GM12874 (cell line): ENCODE measurements around the gene CTTNBP2NL.

ENCODE experiments used
- TF ChIP-seq, protein P1 (sequence below): IDR thresholded peaks from 2 replicates; pipeline ENCODE4 v1.5.1; 2011; ENCODE audit warnings: low read depth, mild to moderate bottlenecking, control low read depth, low read length, moderate library complexity; ENCODE audit not compliant: insufficient read depth

The CTTNBP2NL gene

DNA sequence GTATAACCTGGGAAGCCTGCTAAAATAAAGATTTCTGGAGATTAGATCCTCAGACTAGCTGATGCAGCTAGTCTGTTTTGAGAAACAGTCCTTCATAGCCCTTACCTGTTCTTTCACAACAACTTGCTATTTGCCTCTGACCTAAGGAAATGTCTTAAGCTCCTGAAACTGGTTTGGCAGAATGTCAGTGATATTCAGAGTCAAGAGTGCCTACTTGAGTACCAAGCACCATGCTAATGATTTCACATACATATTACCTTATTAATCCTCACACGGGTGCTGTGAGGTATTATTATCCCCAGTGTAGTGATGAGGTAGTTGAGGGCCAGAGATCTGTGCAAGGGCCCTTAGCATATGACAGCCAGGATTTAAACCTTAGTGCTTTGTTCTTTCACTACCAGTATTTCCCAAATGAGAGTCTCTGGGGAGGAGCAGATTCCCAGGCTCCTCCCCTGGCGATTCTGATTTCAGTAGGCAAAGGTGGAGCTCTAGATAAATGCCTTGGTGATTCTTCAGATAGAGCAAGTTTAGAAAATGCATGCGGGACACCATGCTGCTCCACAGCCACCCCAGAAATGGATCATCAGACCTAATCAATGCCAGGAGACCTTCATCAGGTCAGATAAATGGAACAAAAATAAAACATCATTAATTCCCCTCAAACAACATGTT lies 65.3 kb downstream of the CTTNBP2NL start:
- TF ChIP-seq, protein P1, sequence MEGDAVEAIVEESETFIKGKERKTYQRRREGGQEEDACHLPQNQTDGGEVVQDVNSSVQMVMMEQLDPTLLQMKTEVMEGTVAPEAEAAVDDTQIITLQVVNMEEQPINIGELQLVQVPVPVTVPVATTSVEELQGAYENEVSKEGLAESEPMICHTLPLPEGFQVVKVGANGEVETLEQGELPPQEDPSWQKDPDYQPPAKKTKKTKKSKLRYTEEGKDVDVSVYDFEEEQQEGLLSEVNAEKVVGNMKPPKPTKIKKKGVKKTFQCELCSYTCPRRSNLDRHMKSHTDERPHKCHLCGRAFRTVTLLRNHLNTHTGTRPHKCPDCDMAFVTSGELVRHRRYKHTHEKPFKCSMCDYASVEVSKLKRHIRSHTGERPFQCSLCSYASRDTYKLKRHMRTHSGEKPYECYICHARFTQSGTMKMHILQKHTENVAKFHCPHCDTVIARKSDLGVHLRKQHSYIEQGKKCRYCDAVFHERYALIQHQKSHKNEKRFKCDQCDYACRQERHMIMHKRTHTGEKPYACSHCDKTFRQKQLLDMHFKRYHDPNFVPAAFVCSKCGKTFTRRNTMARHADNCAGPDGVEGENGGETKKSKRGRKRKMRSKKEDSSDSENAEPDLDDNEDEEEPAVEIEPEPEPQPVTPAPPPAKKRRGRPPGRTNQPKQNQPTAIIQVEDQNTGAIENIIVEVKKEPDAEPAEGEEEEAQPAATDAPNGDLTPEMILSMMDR, result no peak

DNA sequence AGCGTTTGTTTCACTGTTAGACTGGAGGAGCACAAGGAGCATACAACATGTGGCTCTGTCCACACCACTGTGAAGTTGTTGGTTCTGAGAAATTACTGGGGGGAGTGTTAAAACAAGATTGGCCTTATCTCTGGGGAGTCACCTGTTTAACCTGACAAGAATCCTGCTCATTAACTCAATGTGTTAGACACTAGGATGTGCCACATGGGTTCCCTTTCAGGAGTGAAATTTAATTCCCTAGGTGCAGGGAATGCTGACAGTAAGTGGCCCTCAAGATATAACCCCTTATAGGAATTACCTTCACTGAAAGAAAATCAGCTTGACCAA lies 66.9 kb downstream of the CTTNBP2NL start:
- TF ChIP-seq, protein P1, result no peak

DNA sequence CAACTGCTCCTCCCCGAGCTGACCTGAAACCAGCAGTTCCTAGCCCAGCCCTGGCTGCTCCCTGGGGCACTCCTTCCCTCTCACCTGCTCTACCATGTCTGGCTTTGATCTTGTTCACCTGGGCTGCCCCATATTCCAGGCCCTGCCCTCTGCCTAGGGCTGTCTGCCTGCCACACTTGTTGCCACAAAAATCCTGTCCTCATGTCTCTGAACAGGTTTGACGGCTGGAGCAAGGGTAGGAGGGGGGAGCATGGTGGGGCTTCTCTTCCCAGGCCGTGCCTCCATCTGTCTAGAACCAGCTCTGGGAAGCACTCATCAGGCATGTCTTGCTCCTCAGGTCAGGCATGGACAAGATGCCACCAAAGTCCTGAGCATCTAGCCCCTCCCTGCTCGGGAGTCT lies 68.5 kb downstream of the CTTNBP2NL start:
- TF ChIP-seq, protein P1, result no peak

DNA sequence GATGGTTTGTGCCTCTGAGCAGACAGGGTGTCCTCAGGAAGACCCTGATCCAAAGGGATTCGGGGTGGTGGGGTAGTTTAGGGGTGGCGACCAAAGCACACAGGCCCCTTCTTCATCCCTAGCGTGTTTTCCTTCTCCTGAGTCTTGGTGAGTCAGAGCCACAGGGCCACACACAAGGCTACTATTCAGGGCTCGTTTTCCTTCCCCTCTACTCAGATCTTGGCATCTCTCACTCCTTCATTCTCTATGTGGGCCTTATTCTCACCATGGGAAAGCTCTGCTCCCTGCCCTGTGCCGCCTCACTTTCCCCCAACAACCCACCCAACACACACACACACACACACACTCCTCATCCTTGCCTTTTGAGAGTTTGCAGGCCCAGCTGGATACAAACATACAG lies 69.1 kb downstream of the CTTNBP2NL start:
- TF ChIP-seq, protein P1, result no peak

DNA sequence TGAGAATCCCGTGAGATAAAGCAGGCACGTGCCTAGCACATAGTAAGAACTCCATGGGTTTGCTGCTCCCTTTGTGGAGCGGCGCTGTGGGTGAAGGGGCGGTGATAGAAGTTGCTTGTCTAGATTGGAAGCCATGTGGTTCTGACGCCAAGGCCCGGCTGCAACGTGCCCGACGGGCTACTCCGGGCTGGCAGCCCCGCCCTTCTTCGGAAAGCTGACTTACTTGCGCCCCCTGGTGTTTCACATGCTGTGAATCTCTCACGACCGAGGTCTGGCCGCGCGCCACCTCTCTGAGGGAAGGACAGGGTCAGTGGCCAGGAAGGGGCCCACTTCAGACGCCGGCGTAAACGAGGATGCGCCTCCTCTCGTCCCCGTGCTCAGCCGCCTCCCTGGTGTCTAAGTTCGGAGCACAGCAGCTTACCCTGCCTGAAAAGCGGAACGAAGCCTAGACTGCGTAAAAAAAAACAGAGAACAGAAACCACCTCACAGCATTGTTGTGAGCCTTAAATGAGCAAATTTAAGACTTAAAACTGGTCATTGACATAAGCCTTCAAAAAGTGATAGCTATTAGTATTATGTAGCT lies 70.2 kb downstream of the CTTNBP2NL start:
- TF ChIP-seq, protein P1, result peak; percentile 74

DNA sequence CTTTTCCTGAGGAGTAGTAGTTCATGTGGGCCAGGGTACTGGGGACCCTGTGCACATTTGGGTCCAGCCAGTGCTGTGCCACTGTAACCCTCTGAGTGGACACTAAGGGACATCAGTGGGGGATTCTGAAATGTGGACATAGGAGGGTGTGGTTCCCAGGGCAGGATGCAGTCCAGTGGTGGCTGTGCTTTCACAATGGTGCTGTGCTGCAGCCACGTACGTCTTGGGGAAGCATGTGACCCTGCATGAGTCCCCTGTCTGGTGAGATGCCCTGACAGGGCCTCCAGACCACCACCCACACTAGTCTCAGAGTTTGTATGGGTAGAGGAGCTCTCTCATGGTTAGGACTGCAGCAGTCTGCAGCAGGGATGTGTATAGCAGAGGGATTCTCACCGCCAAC lies 75.0 kb downstream of the CTTNBP2NL start:
- TF ChIP-seq, protein P1, result no peak

DNA sequence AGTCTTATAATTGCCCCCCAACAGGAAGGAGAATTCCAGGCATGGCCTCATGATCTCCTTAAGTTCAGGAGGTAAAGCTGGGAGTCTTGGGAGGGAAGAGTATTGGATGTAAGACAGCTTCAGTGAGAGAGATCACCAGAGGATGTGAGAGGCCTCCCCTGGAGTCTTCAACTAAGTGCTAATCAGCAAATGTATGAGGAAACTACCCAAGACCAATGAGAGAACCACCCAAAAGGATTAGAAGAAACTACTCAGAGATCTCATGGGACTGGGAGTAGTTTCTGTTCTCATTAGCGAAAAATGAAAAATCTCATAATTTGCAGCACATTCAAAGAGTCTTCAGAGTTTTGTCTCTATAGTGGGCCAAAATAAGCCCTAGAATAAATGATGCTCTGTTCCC lies 76.1 kb downstream of the CTTNBP2NL start:
- TF ChIP-seq, protein P1, result no peak
